ENCODE measurements around the gene RAD51B.

RAD51B gene

GRCh38 chr14:68523989-68524725 is 704.6 kb downstream of the RAD51B start:
- H3K4me3 ChIP-seq (ENCODE audit: low read depth, low read length): no peak overlapping the region
- TF ChIP-seq CTCF (IDR thresholded peaks at IDR 0.05; ENCODE audit: borderline replicate concordance, insufficient read depth, low read depth, low read length): no peak

- H3K4me3 ChIP-seq (ENCODE audit: low read depth, low read length): no peak overlapping the region
- no peak for TF ChIP-seq CTCF (IDR thresholded peaks at IDR 0.05; ENCODE audit: borderline replicate concordance, insufficient read depth, low read depth, low read length)
Observed at GRCh38 chr14:68525516-68525915, 705.9 kb downstream of the RAD51B start.

DNA sequence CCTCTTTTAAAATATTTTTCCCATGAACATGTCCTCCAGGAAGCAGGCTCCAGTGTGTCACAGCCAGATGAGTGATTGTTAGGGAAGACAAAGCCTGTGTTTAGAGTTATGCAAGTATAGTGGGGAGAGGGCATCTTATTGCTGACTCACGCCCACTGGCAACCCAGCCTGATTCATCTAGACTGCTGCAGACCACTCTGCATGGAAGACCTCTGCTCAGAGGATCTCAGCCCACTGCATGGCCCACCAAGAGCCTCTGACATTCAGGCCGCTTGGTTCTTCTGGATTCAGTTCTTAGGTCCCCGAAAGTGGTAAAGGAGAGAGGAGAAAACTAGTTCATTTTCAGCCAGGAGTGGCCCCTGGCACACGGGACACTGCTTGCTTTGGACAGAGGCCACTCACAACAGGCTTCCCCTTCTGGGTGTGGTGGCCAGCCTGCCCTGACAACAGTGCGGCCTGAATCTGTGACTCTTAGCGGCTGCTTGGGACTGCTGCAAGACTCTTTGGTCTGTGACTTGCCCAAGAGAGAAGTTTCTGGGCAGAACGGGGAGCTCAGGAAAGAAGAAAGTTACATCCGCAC is 707.0 kb downstream of the RAD51B start:
- H3K4me3 ChIP-seq (ENCODE audit: low read depth, low read length): no peak overlapping the region
- no peak for TF ChIP-seq CTCF (IDR thresholded peaks at IDR 0.05; ENCODE audit: borderline replicate concordance, insufficient read depth, low read depth, low read length)

GRCh38 chr14:68527329-68527851 is 707.8 kb downstream of the RAD51B start:
- TF ChIP-seq CTCF (IDR thresholded peaks at IDR 0.05; ENCODE audit: borderline replicate concordance, insufficient read depth, low read depth, low read length): no peak
- no peak overlapping the region for H3K4me3 ChIP-seq (ENCODE audit: low read depth, low read length)

DNA sequence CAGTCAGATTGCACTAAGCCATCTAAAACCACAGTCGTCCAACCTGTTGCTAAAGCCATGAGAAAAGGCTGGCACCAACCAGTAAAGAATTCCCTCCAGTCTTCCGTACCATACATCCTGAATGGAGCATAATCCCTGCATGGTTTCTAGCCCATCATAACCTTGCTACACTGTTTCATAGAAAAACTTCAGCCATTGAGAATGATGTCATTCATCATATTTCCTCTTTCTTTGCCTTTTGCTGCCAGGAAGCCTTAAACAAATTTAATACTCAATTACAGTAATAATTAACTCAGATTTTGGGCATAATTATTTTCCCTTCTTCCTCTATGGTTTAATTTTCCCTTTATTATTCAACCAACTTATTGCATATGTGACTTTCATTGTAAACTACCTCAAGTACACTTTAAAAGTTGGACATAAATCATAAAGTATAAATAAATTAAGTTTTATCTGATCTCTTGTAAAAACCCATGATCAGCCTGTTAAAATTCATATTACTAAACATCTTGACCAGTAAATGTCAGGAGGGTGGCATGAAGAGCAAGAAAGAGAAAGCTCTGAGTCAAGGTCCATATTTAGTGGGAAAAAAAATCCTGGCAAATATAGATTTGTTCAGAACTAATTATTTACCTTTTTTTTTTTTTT is 708.6 kb downstream of the RAD51B start:
- TF ChIP-seq CTCF (IDR thresholded peaks at IDR 0.05; ENCODE audit: borderline replicate concordance, insufficient read depth, low read depth, low read length): no peak
- no peak overlapping the region for H3K4me3 ChIP-seq (ENCODE audit: low read depth, low read length)

DNA sequence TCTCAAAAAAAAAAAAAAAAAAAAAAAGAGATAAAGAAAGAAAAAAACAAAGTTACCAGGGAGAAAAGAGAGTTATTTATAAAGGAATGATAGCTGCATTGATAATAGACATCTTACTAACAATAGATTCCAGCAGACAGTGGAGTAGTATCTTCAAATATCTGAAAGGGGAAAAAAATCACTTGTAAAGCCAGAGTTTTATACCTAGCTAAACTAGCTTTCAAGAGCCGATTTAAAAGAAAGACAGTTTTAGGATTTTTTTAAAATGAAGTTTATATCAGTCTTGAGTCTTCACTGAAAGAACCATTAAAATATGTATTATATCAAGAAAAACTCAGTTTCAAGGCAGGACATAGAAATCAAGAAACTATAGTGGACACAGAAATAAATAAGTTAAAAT is 710.9 kb downstream of the RAD51B start:
- no peak overlapping the region for H3K4me3 ChIP-seq (ENCODE audit: low read depth, low read length)
- TF ChIP-seq CTCF (IDR thresholded peaks at IDR 0.05; ENCODE audit: borderline replicate concordance, insufficient read depth, low read depth, low read length): no peak
